Measurements from ENCODE around the gene GPR55. TPM values are rescaled to one million over a fixed set of nuclear protein-coding genes. Genes with fewer than 3 reads are reported as not detected.

The GPR55 gene
- polyA plus RNA-seq, 1 donor (not counting 4 experiments of a cell fraction or from before 2014, with no cell fraction given) = not detected

DNA sequence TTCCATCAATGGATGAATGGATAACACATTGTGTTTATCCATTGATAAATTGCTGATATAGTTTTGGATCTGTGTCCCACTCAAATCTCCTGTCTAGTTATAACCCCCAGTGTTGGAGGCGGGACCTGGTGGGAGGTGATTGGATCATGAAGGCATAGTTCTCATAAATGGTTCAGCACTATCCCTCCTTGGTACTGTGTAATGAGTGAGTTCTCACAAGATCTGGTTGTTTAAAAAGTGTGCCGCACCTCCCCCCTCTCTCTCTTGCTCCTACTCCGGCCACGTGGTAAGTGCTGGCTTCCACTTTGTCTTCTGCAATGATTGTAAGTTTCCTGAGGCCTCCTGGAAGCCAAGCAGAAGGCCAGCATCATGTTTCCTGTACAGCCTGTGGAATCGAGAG, 47.0 kb upstream of the GPR55 start:
- H3K27ac ChIP-seq (ENCODE audit: control insufficient read depth, insufficient read depth, low read length) = no peak overlapping the region
- no peaks in the 10 kb centered on the region for H3K9me1 ChIP-seq (ENCODE audit: control insufficient read depth, extremely low read depth, insufficient read depth, low read length)
- FAIRE-seq (no peak), DNase-seq (ENCODE audit: low read depth, low spot score) (no peak)
- H3K79me2 ChIP-seq (ENCODE audit: control insufficient read depth, insufficient read depth, low read length) = no peaks in the 10 kb centered on the region
- H3K4me2 ChIP-seq (ENCODE audit: control insufficient read depth, extremely low read depth, insufficient read depth, low read depth, low read length) = no peak overlapping the region
- H3K9ac ChIP-seq (ENCODE audit: control insufficient read depth, extremely low read depth, insufficient read depth, low read length) = no peak overlapping the region
- dilution Hi-C loops (cut with MboI; ENCODE audit: extremely low pct_ligation_motif_present, low sequenced_read_pairs) = no loop called here
- peaks cover 4% of the 10 kb centered on the region for H3K27me3 ChIP-seq (ENCODE audit: control insufficient read depth, extremely low read depth, insufficient read depth, low read length)
- no peaks in the 10 kb centered on the region for H4K20me1 ChIP-seq (ENCODE audit: control insufficient read depth, extremely low read depth, insufficient read depth, low read length)
- no peak overlapping the region for H2AFZ ChIP-seq (ENCODE audit: control insufficient read depth, low read length)
- no peaks in the 10 kb centered on the region for H3K9me3 ChIP-seq (ENCODE audit: control insufficient read depth, low read depth, low read length)
- peaks cover 5% of the 10 kb centered on the region for H3K4me1 ChIP-seq (ENCODE audit: control insufficient read depth, extremely low read depth, insufficient read depth, low read length)
- TF ChIP-seq, protein P1, sequence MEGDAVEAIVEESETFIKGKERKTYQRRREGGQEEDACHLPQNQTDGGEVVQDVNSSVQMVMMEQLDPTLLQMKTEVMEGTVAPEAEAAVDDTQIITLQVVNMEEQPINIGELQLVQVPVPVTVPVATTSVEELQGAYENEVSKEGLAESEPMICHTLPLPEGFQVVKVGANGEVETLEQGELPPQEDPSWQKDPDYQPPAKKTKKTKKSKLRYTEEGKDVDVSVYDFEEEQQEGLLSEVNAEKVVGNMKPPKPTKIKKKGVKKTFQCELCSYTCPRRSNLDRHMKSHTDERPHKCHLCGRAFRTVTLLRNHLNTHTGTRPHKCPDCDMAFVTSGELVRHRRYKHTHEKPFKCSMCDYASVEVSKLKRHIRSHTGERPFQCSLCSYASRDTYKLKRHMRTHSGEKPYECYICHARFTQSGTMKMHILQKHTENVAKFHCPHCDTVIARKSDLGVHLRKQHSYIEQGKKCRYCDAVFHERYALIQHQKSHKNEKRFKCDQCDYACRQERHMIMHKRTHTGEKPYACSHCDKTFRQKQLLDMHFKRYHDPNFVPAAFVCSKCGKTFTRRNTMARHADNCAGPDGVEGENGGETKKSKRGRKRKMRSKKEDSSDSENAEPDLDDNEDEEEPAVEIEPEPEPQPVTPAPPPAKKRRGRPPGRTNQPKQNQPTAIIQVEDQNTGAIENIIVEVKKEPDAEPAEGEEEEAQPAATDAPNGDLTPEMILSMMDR (optimal IDR thresholded peaks at IDR 0.05 in 1 of 3, IDR thresholded peaks at IDR 0.05 in 1 of 3, conservative IDR thresholded peaks at IDR 0.05 in 1 of 3; ENCODE audit: extremely low read depth in 1 of 3, insufficient read depth in 2 of 3, low read length in 3 of 3) = no peak
- TF ChIP-seq EZH2 (IDR thresholded peaks at IDR 0.05; ENCODE audit: low read length) = no peak
- no peaks in the 10 kb centered on the region for H3K36me3 ChIP-seq (ENCODE audit: control insufficient read depth in 2 of 2, extremely low read depth in 1 of 2, insufficient read depth in 2 of 2, low read length in 2 of 2)
- no peak overlapping the region for H3K4me3 ChIP-seq (ENCODE audit: control insufficient read depth in 2 of 3, extremely low read depth in 1 of 3, insufficient read depth in 2 of 3, low read depth in 1 of 3, low read length in 3 of 3)

DNA sequence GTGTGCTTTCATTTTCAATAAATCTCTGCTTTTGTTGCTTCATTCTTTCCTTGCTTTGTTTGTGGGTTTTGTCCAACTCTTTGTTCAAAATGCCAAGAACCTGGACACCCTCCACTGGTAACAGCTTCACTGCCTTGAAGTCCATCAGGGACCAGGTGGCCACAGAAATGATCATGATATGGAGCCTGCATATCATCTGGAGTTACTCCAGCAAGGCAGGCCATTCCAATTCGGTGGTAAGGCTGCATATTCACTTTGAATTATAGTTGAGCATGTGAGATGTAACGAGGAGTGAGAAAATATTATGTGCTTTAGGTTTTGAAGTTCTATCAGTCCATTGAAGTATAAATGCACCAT, 44.6 kb upstream of the GPR55 start:
- H3K27ac ChIP-seq (ENCODE audit: control insufficient read depth, insufficient read depth, low read length) = no peak overlapping the region
- H3K4me3 ChIP-seq (ENCODE audit: control insufficient read depth in 2 of 3, extremely low read depth in 1 of 3, insufficient read depth in 2 of 3, low read depth in 1 of 3, low read length in 3 of 3) = no peak overlapping the region
- H3K4me1 ChIP-seq (ENCODE audit: control insufficient read depth, extremely low read depth, insufficient read depth, low read length) = peaks cover 5% of the 10 kb centered on the region
- H3K79me2 ChIP-seq (ENCODE audit: control insufficient read depth, insufficient read depth, low read length) = no peaks in the 10 kb centered on the region
- DNase-seq (ENCODE audit: low read depth, low spot score) (no peak), FAIRE-seq (no peak)
- H3K9ac ChIP-seq (ENCODE audit: control insufficient read depth, extremely low read depth, insufficient read depth, low read length) = no peak overlapping the region
- H3K9me1 ChIP-seq (ENCODE audit: control insufficient read depth, extremely low read depth, insufficient read depth, low read length) = no peaks in the 10 kb centered on the region
- no peak overlapping the region for H2AFZ ChIP-seq (ENCODE audit: control insufficient read depth, low read length)
- TF ChIP-seq, protein P1 (optimal IDR thresholded peaks at IDR 0.05 in 1 of 3, IDR thresholded peaks at IDR 0.05 in 1 of 3, conservative IDR thresholded peaks at IDR 0.05 in 1 of 3; ENCODE audit: extremely low read depth in 1 of 3, insufficient read depth in 2 of 3, low read length in 3 of 3) = no peak
- no peak for TF ChIP-seq EZH2 (IDR thresholded peaks at IDR 0.05; ENCODE audit: low read length)
- dilution Hi-C loops (cut with MboI; ENCODE audit: extremely low pct_ligation_motif_present, low sequenced_read_pairs) = no loop called here
- no peaks in the 10 kb centered on the region for H4K20me1 ChIP-seq (ENCODE audit: control insufficient read depth, extremely low read depth, insufficient read depth, low read length)
- H3K9me3 ChIP-seq (ENCODE audit: control insufficient read depth, low read depth, low read length) = no peaks in the 10 kb centered on the region
- H3K36me3 ChIP-seq (ENCODE audit: control insufficient read depth in 2 of 2, extremely low read depth in 1 of 2, insufficient read depth in 2 of 2, low read length in 2 of 2) = no peaks in the 10 kb centered on the region
- H3K27me3 ChIP-seq (ENCODE audit: control insufficient read depth, extremely low read depth, insufficient read depth, low read length) = peaks cover 4% of the 10 kb centered on the region
- H3K4me2 ChIP-seq (ENCODE audit: control insufficient read depth, extremely low read depth, insufficient read depth, low read depth, low read length) = no peak overlapping the region
